Measurements from ENCODE around the gene PPM1L.

DNA sequence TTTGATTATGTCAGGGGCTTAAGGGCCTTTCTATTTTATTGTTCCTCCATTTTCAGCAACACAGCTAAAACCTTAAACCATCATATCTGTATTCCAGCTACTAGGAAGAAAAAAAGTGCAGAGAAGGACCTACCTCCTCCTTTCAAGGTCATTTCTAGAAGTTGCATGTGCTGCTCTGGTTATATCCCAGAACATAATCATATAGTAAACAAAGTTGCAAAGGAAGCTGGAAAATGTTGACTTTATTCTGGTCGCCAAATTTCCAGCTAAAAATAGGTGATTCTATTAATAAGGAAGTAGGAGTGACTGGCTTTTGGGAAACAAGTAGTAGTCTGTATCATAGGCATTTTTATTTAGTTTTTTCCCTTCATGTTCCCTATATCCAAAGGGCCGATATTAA is 370.5 kb downstream of the PPM1L start:
- TF ChIP-seq POLR2A (IDR thresholded peaks at IDR 0.05; ENCODE audit: low read length): no peak
- TF ChIP-seq GATA1 (IDR thresholded peaks at IDR 0.05; ENCODE audit: low read depth, low read length): no peak

Measured in erythroblast (primary cell).